Activated CD4-positive, alpha-beta T cell treated with anti-CD3 and anti-CD28 coated beads, Interleukin-2, amount 50 U/mL, for 4 hours (primary cell): ENCODE data around the gene SPRING1.
A peak's percentile ranks its signal among the peaks of the same experiment; 100 is the strongest.

ENCODE experiments used
- DNase-seq, 2 experiments: peaks; one replicate each; pipeline ENCODE4 v3.0.0-alpha.2; 2020

The SPRING1 gene

DNA sequence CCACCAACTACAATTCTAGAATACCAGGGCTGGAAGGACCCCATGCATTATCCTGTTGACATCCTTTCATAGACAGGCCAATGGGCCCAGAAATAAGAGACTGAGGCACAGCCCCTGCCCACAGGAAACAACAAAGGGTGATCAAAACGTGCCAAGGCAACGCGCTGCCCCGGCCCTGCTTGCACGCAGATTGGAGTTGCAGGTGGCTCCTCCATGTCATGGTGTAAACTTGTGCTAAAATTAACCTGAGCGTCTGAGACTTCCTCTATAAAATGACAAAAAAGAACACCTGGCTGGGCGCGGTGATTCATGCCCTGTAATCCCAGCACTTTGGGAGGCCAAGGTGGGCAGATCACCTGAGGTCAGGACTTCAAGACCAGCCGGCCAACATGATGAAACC is 30.1 kb downstream of the SPRING1 start:
- DNase-seq = no peak

DNA sequence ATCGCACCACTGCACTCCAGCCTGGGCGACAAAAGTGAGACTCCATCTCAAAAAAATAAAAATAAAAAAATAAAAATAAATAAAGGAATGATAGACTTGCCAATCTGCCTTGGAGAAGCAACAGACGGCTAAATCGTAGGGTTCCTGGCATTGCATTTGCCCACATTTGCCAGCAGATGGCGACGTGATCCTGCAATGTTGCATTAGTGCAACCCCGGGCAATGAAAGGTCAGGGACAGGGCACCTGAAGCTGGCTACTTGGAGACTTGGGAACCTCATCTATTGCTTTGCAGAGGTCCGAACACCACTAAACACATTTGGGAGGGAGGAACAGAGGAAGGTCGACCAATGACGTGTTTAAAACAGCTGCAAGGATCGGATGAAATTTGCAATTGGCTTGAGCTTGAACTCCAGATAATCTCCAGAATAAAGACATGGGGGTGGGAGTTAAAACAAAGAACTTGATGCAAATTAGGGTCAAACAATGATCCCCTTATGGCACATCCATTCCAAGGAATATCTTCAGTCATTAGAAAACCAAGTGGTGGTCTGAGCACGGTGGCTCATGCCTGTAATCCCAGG is 34.6 kb downstream of the SPRING1 start:
- DNase-seq = peak; percentile 62

DNA sequence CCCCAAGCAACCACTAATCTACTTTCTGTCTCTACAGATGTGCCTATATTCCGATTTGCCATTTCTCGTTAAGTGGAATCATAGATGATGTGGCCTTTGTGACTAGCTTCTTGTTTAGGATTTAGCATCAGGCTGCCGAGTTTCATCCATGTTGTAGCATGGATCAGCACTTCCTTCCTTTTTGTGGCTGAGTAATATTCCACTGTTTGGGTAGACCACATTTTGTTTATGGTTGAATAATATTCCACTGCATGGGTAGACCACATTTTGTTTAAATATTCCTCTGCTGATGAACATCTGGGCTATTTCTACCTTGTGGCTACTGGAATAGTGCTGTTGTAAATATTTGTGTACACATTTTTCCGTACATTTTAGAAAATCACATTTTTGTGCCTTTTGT is 36.4 kb downstream of the SPRING1 start:
- no peak for DNase-seq

DNA sequence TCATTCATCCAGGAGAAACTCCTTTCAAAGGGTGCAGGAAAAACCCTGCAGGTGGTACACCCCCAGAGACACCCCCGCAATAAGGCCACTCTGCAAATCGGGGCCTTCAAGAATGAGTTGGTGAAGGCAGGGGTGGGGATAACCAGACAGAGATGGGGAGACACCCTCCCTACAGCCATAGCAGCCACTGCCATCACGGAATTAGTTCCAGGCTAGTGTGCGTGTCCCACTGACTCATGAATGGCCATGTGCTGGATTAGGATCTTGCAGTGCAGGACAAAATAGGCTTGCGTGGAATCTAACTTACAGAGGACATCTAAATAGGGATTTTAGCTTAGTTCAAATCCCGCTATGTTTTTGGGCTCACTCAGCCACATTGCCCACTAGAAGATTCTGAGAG is 37.8 kb downstream of the SPRING1 start:
- DNase-seq = no peak

DNA sequence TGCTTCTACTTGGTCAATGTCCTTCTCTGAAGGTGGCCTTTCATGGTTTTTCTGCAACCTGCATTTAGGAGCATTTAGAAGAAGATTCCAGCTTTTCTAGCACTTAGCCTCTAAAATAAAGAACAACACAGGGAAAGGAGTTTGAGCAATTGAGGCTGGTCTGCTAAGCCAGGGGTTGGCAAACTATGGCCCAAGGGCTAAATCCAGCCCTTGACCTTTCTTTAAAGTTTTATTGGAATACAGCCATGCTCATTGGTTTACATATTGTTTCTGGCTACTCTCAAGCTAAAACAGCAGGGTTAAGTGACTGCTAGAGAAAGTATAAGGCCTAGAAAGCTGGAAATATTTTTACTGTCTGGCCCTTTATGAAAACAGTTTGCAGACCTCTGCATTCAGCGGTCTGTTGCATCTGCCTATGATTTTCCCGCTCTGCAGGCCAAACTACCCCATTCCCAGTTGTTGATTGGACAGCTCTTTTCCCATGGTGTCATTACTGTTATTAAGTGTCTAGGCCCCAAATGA is 39.3 kb downstream of the SPRING1 start:
- DNase-seq = no peak

DNA sequence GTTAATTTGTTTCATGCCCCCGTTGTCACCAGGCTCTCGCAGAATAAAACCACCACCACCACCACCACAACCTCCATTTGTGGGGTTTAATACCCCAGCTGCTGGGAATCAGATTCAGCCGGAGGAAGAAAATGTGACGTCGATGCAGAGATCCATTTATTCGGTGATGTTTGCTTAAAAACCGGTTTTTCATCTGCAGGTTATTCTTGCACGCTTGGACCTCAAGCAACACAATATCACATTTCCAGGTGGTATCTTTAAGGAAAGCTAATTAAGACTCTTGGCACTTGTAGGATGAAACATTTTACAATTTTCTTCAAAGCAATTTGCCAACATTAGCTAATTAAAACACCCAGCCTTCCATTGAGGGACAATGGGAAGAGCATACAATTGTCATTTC is 39.8 kb downstream of the SPRING1 start:
- no peak for DNase-seq

DNA sequence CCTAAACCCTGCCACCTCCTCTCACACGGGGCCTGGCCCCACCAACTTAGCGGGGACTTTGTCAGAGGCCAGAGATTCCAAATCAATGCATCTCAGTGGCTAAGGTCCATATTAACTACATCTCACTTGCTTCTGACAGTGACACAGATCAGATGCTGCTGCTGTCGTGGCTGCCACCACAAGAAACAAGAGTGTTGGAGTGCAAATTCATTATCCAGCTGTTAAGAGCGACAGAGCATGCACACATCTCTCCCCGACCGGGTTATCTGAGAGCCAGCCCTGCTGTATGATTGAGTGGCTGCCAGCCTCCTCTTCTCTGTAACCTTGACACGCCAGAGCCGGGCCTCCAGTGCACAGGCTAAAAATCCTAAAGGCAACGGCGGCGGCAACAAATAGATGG is 40.2 kb downstream of the SPRING1 start:
- DNase-seq = no peak

DNA sequence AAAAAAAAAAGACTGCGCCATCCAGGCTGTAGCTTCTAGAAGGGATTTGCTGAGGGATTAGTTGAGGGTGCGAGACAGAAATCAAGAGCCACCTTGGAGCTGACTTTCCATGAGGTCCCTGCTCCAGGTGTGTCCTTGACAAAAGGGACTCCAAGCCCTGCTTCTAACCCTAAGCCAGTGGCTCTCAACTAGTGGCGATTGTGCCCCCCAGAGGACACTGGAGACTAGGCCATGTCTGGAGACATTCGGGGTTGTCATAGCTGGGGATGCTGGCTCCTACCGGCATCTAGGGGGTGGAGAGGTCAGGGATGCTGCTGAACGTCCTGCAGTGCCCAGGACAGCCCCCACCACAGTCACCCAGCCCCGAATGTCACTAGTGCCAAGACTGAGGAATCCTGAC is 40.6 kb downstream of the SPRING1 start:
- no peak for DNase-seq

DNA sequence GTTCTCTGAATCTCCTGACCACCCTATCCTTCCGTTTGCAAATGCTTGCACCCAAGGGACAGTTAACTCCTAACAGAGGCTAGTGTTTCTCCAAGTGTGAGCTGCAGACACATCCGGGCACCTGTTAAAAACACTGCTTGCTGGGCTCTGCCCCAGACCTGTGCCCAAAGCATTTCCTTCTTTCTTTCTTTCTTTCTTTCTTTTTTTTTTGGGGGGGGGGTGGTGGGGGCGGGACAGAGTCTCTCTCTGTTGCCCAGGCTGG is 42.5 kb downstream of the SPRING1 start:
- DNase-seq = no peak

DNA sequence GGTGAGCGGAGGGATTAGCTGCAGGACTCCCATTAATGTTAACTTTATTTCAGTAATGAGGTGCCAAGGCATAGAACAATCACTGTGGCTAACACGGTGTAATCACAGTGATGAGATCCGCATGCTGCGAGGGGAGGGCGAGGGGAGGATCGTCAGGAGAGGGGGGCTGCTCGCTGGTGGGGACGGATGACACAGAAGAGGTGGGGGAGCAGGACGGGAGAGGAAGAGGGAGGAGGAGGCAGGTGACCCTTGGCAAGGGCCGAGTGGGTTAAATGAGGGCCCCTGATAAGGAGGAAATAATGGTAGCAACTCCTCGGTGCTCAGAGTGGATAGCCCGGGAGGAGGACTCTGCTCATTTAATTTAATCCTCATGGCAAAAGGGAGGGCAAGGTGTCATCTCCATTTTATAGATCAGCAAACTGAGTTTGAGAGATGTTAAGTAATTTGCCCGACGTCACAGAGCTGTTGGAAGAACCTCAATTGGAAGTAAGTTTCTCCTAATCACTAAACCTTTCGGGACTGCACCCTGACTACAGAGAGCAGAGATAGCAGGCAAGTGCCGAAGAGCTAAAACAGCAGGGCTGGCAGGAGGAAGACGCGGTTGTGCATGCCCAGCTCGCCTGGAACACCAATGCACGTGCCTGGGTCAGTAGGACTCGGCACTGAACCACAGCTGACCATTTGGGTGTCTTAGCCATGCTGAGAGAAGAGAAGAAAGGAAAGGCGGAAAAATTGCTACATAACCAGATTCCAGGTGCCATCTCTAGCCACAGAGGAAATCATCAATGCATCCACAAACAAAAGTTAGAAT is 43.0 kb downstream of the SPRING1 start:
- no peak for DNase-seq

DNA sequence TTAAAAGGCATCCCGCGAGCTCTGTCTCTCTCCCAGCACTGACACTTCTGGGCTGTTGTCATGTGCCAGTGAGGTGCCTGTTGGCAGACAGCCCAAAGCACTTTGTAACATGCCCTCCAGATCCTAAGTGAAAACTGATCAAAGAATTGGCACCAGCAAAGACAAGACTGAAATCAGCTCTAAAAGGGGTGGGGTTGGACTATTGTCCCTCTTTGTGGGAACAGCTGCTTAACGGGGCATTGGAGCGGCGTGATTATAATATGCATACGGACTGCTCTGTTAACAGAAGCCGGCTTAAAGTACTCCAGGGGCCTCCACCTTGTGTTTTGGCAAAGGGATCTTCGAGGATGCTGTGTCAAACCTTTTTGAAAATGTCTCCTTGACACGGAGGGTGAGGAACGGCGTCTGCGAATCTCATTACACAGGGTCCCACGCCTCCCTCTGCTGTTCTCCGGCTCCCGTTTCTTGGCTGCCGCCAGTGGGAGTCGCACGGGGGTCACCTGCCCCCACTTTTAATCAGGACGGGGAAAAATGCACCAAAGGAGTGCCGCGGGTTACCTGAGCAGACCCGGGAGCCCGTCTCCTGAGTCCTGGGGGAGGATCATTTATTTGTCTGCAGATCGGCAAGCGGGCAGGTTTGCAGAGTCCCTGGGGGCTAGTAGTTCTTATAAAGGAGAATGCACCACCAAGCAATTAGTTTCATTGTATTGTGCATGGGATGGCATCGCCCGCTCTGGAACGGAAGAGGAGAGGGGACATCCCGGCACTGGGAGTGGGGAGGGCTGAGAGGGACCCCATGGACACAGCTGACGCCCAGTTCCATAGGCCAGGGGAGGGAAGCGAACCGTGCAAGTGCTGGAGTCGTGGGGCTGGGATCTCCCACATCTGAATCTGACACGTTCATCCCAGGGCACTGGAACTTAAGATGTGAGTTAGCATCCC is 44.3 kb downstream of the SPRING1 start:
- DNase-seq = no peak

DNA sequence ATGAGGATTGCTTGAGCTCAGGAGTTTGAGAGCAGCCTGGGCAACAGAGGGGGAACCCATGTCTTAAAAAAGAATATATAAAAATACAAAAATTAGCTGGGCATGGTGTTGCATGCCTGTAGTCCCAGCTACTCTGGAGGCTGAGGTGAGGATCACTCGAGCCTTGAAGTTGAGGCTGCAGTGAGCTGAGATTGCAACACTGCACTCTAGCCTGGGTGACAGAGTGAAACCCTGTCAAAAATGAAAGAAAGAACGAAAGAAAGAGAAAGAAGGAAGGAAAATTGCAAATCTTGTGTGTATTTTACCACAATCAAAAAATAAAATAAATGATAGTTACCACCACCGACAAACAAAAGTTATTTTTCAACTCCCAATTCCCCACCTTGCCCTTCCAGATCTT is 45.3 kb downstream of the SPRING1 start:
- DNase-seq = no peak

DNA sequence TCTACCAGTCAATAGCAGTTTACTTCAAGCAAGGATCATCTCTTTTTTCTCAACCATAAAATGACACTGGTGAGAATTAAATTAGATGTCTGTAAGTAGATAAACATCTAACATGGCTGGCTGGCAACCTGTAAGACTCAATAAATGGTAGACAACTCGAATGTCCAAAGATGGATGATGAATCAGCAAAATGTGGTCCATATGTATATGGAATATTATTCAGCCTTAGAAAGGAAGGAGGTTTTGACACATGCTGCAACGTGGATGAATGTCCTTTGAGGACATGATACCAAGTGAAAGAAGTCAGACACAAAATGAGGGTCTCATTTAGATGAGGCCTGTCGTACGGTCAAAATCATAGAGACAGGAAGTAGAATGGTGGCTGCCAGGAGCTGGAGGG is 46.2 kb downstream of the SPRING1 start:
- no peak for DNase-seq

DNA sequence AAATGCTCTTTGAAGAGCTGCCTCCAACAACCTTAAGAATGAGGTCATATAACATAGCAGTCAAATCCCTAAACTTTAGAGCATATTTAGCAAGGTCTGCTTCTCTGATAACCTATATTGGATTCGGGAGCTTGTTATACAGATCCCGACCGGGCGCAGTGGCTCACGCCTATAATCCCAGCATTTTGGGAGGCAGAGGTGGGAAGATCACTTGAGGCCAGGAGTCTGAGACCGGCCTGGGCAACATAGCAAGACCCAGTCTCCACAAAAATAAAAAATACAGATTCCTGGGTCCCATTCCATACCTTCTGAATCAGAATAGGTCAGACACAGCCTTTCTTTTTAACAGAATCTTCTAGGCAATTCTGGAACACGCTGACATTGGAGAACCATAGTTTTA is 46.7 kb downstream of the SPRING1 start:
- DNase-seq = no peak

DNA sequence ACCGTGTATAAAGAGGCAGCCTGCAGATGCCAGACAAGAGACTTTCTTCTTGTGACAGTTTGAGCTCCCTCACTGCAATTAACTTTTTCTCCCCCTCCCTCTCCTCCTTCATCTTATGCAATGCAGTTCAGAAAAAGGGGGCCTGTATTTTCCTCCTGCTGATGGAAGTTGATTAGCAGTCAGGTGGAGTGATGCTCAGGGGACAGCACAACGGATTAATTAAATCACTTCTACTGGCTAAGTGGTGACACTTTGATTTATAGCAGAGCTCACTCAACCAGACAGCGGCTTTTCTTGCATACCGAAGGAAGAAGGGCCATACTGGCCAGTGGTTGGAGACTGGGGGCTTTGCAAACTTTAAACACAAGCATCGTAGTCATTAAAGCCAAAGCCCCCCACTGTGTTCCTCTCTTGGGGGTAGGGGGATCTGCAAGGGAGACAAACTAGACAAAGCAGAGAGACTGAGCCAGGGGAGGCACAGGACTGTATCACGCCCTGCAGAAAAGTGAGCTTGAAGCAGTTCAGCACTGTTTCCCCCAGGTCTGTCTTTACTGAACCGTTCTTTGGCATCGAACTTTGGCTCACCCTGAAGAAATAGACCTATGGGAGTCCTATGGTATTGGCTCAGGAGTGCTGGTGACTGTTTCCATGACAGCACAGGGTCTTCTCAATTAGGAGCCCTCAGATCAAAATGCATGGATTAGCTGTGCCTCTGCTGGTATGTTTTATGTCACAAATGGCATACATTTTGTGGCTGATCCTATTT is 47.7 kb downstream of the SPRING1 start:
- no peak for DNase-seq

DNA sequence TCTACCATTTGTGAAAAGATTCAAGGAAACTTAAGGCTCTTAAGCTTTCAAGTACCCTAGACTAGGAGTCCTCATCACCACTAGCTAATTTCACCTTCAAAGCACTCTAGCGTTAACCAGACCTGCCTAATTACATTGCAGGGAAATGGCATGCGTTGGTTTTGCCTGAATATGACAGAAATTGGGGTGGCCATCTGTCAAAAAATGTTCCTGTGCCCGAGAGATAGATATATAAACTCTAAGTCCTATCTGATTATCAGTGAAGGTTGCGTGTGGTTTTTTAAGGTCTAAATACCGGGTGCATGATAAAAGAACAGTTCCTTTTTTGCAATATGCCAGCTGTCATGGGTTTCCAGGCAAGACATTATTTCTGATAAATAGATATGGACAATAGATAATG is 48.3 kb downstream of the SPRING1 start:
- no peak for DNase-seq
